Sigmoid colon (tissue), 4 donors: ENCODE results near the gene KRTAP5-10.

ENCODE experiments used
- CTCF ChIP-seq, 4 experiments: fragments of 450-650 bp in 3 of 4; fragments of 200-600 bp in 1 of 4; IDR thresholded peaks; one replicate each; pipeline ENCODE4 v1.5.1; 2016 to 2019; ENCODE audit warnings: antibody characterized with exemption in 4 of 4, mild to moderate bottlenecking in 3 of 4, moderate library complexity in 2 of 4
- EP300 ChIP-seq, 4 donors: sonication (generic); formaldehyde crosslinking; IDR thresholded peaks; one replicate each; pipeline ENCODE4 v1.6.1; 2017; ENCODE audit warnings: antibody characterized with exemption in 4 of 4
- POLR2A ChIP-seq, 2 donors: fragments of 450-650 bp; IDR thresholded peaks; one replicate each; pipeline ENCODE4 v1.6.1; 2016; ENCODE audit warnings: antibody characterized with exemption in 2 of 2, mild to moderate bottlenecking in 2 of 2, moderate library complexity in 2 of 2
- POLR2AphosphoS5 ChIP-seq, 4 donors: sonication (generic); formaldehyde crosslinking; IDR thresholded peaks; one replicate each; pipeline ENCODE4 v1.6.1; 2017; ENCODE audit warnings: antibody characterized with exemption in 4 of 4

GRCh38 chr11:71537537-71537936 is 27.8 kb upstream of the KRTAP5-10 start:
- TF ChIP-seq POLR2A (IDR thresholded peaks at IDR 0.05) (no peak), CTCF (IDR thresholded peaks at IDR 0.05) (no peak), POLR2AphosphoS5 (IDR thresholded peaks at IDR 0.05) (no peak), EP300 (IDR thresholded peaks at IDR 0.05) (no peak)
